ENCODE data around the gene KLHL26. TPM values are rescaled to one million over a fixed set of nuclear protein-coding genes. Genes with fewer than 3 reads are reported as not detected.
A peak's percentile ranks its signal among the peaks of the same experiment; 100 is the strongest.

Gene KLHL26
- total RNA-seq, 4 donors from 2014 or later = 13.4 to 20.2 (median 15.9) TPM

- no peak for DNase-seq
- TF ChIP-seq CTCF (IDR thresholded peaks at IDR 0.05) (no peak), POLR2A (IDR thresholded peaks at IDR 0.05) (no peak)
- intact Hi-C loops (cut with DNase I) = no loop called here
- Histone ChIP-seq H3K9me3 (no peaks in the 10 kb centered on the region), H3K4me1 (peaks cover 0 to 54% of the 10 kb centered on the region in 2 donors), H3K4me3 (replicated peaks in 1 of 3) (no peak overlapping the region), H3K36me3 (no peaks in the 10 kb centered on the region), H3K27me3 (no peaks in the 10 kb centered on the region), H3K27ac (peak overlapping the region; percentile 61 to 77 (median 65))
- WGBS, 2 donors = 62 to 73% methylated on average over 18 of the region's 20 CpGs
These were observed 20.9 kb downstream of the KLHL26 start for GRCh38 chr19:18657590-18658365.

GRCh38 chr19:18658366-18658855 is 21.6 kb downstream of the KLHL26 start:
- WGBS, 2 donors = 89 to 91% methylated on average over 4 of the region's 4 CpGs
- TF ChIP-seq POLR2A (IDR thresholded peaks at IDR 0.05) = no peak
- TF ChIP-seq CTCF (IDR thresholded peaks at IDR 0.05) = no peak

GRCh38 chr19:18659281-18660050 is 22.6 kb downstream of the KLHL26 start:
- WGBS, 2 donors = 65 to 73% methylated on average over 29 to 30 of the region's 30 CpGs
- H3K4me1 ChIP-seq = peaks cover 0 to 52% of the 10 kb centered on the region in 2 donors
- no peaks in the 10 kb centered on the region for H3K9me3 ChIP-seq
- H3K27me3 ChIP-seq = no peaks in the 10 kb centered on the region
- no peaks in the 10 kb centered on the region for H3K36me3 ChIP-seq
- intact Hi-C loops (cut with DNase I) = no loop called here
- H3K4me3 ChIP-seq (replicated peaks in 1 of 3) = no peak overlapping the region
- DNase-seq = no peak
- no peak for TF ChIP-seq POLR2A (IDR thresholded peaks at IDR 0.05)
- TF ChIP-seq CTCF (IDR thresholded peaks at IDR 0.05) = no peak
- H3K27ac ChIP-seq = peak overlapping the region; percentile 61 to 77 (median 65)

More at GRCh38 chr19:18658366-18658855, 21.6 kb downstream of the KLHL26 start:
- Histone ChIP-seq H3K9me3 (no peaks in the 10 kb centered on the region), H3K36me3 (no peaks in the 10 kb centered on the region), H3K27me3 (no peaks in the 10 kb centered on the region), H3K4me3 (replicated peaks in 1 of 3) (no peak overlapping the region), H3K27ac (peak overlapping the region; percentile 61 to 77 (median 65)), H3K4me1 (peaks cover 0 to 52% of the 10 kb centered on the region in 2 donors)
- DNase-seq = no peak
- intact Hi-C loops (cut with DNase I) = no loop called here

GRCh38 chr19:18660051-18660910 is 23.5 kb downstream of the KLHL26 start:
- Histone ChIP-seq H3K27me3 (no peaks in the 10 kb centered on the region), H3K36me3 (peaks cover 0 to 2% of the 10 kb centered on the region in 2 donors), H3K4me1 (peaks cover 0 to 52% of the 10 kb centered on the region in 2 donors), H3K4me3 (replicated peaks in 1 of 3) (no peak overlapping the region), H3K27ac (peak overlapping the region; percentile 51 to 77 (median 65)), H3K9me3 (no peaks in the 10 kb centered on the region)
- TF ChIP-seq POLR2A (IDR thresholded peaks at IDR 0.05) (no peak), CTCF (IDR thresholded peaks at IDR 0.05) (no peak)
- intact Hi-C loops (cut with DNase I) = no loop called here
- DNase-seq = peak in 1 of 2 donors; percentile 38
- WGBS, 2 donors = 84 to 92% methylated on average over 5 to 6 of the region's 37 CpGs

Data from thyroid gland (tissue), 4 donors.